ENCODE data around the gene PDSS2. TPM values are rescaled to one million over a fixed set of nuclear protein-coding genes. Genes with fewer than 3 reads are reported as not detected.

The PDSS2 gene
- total RNA-seq, 2 donors from 2014 or later: 6.2 to 10.9 TPM

GRCh38 chr6:107329063-107329860 lies 130.1 kb downstream of the PDSS2 start:
- intact Hi-C loops (cut with DNase I): no loop called here
- H3K4me3 ChIP-seq: no peak overlapping the region
- H3K27me3 ChIP-seq: no peaks in the 10 kb centered on the region
- no peaks in the 10 kb centered on the region for H3K9me3 ChIP-seq
- no peaks in the 10 kb centered on the region for H3K4me1 ChIP-seq
- no peak for ATAC-seq
- no peak for DNase-seq
- H3K36me3 ChIP-seq (replicated peaks in 1 of 2; ENCODE audit: insufficient read depth in 1 of 2, low read depth in 2 of 2): no peaks in the 10 kb centered on the region
- WGBS, 2 donors: 72 to 81% methylated on average over 5 of the region's 5 CpGs
- no peak for TF ChIP-seq CTCF (IDR thresholded peaks at IDR 0.05)
- no peak for TF ChIP-seq POLR2A (IDR thresholded peaks at IDR 0.05)
- H3K27ac ChIP-seq: no peak overlapping the region

- Histone ChIP-seq H3K36me3 (replicated peaks in 1 of 2; ENCODE audit: insufficient read depth in 1 of 2, low read depth in 2 of 2) (no peaks in the 10 kb centered on the region), H3K4me1 (no peaks in the 10 kb centered on the region), H3K27me3 (no peaks in the 10 kb centered on the region), H3K4me3 (no peak overlapping the region), H3K27ac (no peak overlapping the region), H3K9me3 (no peaks in the 10 kb centered on the region)
- DNase-seq: no peak
- no peak for TF ChIP-seq POLR2A (IDR thresholded peaks at IDR 0.05)
- TF ChIP-seq CTCF (IDR thresholded peaks at IDR 0.05): no peak
- intact Hi-C loops (cut with DNase I): no loop called here
- 91 to 95% methylated on average over 3 of the region's 3 CpGs for WGBS, 2 donors
- no peak for ATAC-seq
Measured at GRCh38 chr6:107328081-107328480, 131.3 kb downstream of the PDSS2 start.

GRCh38 chr6:107323133-107323785 lies 136.1 kb downstream of the PDSS2 start:
- 82 to 90% methylated on average over 1 of the region's 1 CpG for WGBS, 2 donors
- Histone ChIP-seq H3K27ac (no peak overlapping the region), H3K36me3 (replicated peaks in 1 of 2; ENCODE audit: insufficient read depth in 1 of 2, low read depth in 2 of 2) (no peaks in the 10 kb centered on the region), H3K4me1 (peaks cover 1% of the 10 kb centered on the region), H3K9me3 (no peaks in the 10 kb centered on the region), H3K27me3 (no peaks in the 10 kb centered on the region), H3K4me3 (no peak overlapping the region)
- no peak for ATAC-seq
- DNase-seq: no peak
- intact Hi-C loops (cut with DNase I): no loop called here
- no peak for TF ChIP-seq CTCF (IDR thresholded peaks at IDR 0.05)
- no peak for TF ChIP-seq POLR2A (IDR thresholded peaks at IDR 0.05)

GRCh38 chr6:107321793-107322192 lies 137.6 kb downstream of the PDSS2 start:
- H3K9me3 ChIP-seq: no peaks in the 10 kb centered on the region
- no peak overlapping the region for H3K4me3 ChIP-seq
- TF ChIP-seq CTCF (IDR thresholded peaks at IDR 0.05): no peak
- TF ChIP-seq POLR2A (IDR thresholded peaks at IDR 0.05): no peak
- no peaks in the 10 kb centered on the region for H3K27me3 ChIP-seq
- DNase-seq: no peak
- H3K27ac ChIP-seq: no peak overlapping the region
- no peak for ATAC-seq
- intact Hi-C loops (cut with DNase I): no loop called here
- H3K4me1 ChIP-seq: peaks cover 6% of the 10 kb centered on the region
- no peaks in the 10 kb centered on the region for H3K36me3 ChIP-seq (replicated peaks in 1 of 2; ENCODE audit: insufficient read depth in 1 of 2, low read depth in 2 of 2)

Measured in body of pancreas (tissue), 4 donors.